Neural cell (in vitro differentiated cells): Measurements from ENCODE around the gene BMP2K. TPM values are rescaled to one million over a fixed set of nuclear protein-coding genes. Genes with fewer than 3 reads are reported as not detected.

ENCODE experiments used
- H2AFZ ChIP-seq: fragments of 200-600, 300-800 bp; sonication (generic), shearing (Covaris generic); 2 replicates; pipeline ENCODE4 v1.6.0; 2014; ENCODE audit warnings: low read depth, mild to moderate bottlenecking, antibody characterized with exemption, low read length, moderate library complexity
- H3F3A ChIP-seq: fragments of 200-600 bp; shearing (Covaris generic); 2 replicates; pipeline ENCODE4 v1.6.1; 2016; ENCODE audit warnings: mild to moderate bottlenecking, moderate library complexity, mixed read lengths, antibody characterized with exemption, low read length; ENCODE audit not compliant: insufficient read depth, poor library complexity, severe bottlenecking
- H3K27ac ChIP-seq: fragments of 200-600, 300-800 bp; sonication (generic), shearing (Covaris generic); 2 replicates; pipeline ENCODE4 v1.5.1; 2014; ENCODE audit warnings: mild to moderate bottlenecking, low read length, moderate library complexity
- H3K27me3 ChIP-seq: fragments of 300-800, 200-600 bp; sonication (generic), shearing (Covaris generic); 2 replicates; pipeline ENCODE4 v1.6.0; 2014; ENCODE audit warnings: mild to moderate bottlenecking, low read depth, low read length, moderate library complexity; ENCODE audit not compliant: insufficient read depth
- H3K36me3 ChIP-seq: fragments of 300-800, 200-600 bp; sonication (generic), shearing (Covaris generic); 2 replicates; pipeline ENCODE4 v1.5.1; 2014; ENCODE audit warnings: mild to moderate bottlenecking, antibody characterized with exemption, low read length, moderate library complexity; ENCODE audit not compliant: insufficient read depth
- H3K4me2 ChIP-seq: fragments of 300-800, 200-600 bp; sonication (generic), shearing (Covaris generic); 2 replicates; pipeline ENCODE4 v1.6.0; 2014; ENCODE audit warnings: mild to moderate bottlenecking, low read length
- H3K4me3 ChIP-seq: fragments of 300-800, 200-600 bp; sonication (generic), shearing (Covaris generic); 2 replicates; pipeline ENCODE4 v1.5.1; 2014; ENCODE audit warnings: mild to moderate bottlenecking, low read length, moderate library complexity
- H3K79me2 ChIP-seq: fragments of 200-600 bp; shearing (Covaris generic); replicated peaks from 2 replicates; pipeline ENCODE4 v1.6.0; 2014; ENCODE audit warnings: mild to moderate bottlenecking, low read length, moderate library complexity; ENCODE audit not compliant: insufficient read depth
- H3K9ac ChIP-seq: fragments of 300-800, 200-600 bp; sonication (generic), shearing (Covaris generic); 2 replicates; pipeline ENCODE4 v1.6.1; 2016; ENCODE audit warnings: mild to moderate bottlenecking, low read length, mixed read lengths
- H3K9me2 ChIP-seq: fragments of 200-600 bp; shearing (Covaris generic); 2 replicates; pipeline ENCODE4 v1.6.1; 2016; ENCODE audit warnings: mild to moderate bottlenecking, low read length, mixed read lengths; ENCODE audit not compliant: insufficient read depth
- H3K9me3 ChIP-seq: fragments of 200-600, 300-800 bp; sonication (generic), shearing (Covaris generic); 2 replicates; pipeline ENCODE4 v1.6.1; 2016; ENCODE audit warnings: mild to moderate bottlenecking, mixed run types, low read length, moderate library complexity, mixed read lengths
- H4K20me1 ChIP-seq: fragments of 200-600 bp; shearing (Covaris generic); 2 replicates; pipeline ENCODE4 v1.6.1; 2016; ENCODE audit warnings: mild to moderate bottlenecking, mixed run types; ENCODE audit not compliant: insufficient read depth
- CTCF ChIP-seq: fragments of 450-650 bp; IDR thresholded peaks from 2 replicates; pipeline ENCODE4 v1.5.1; 2014; ENCODE audit warnings: antibody characterized with exemption, mild to moderate bottlenecking, moderate library complexity; ENCODE audit not compliant: poor library complexity, severe bottlenecking
- EP300 ChIP-seq: fragments of 450-650 bp; conservative IDR thresholded peaks from 2 replicates; pipeline ENCODE4 v1.6.1; 2014; ENCODE audit warnings: antibody characterized with exemption, mild to moderate bottlenecking, moderate library complexity; ENCODE audit not compliant: poor library complexity, severe bottlenecking
- EZH2 ChIP-seq: fragments of 200-600, 300-800 bp; shearing (Covaris generic), sonication (generic); IDR thresholded peaks from 2 replicates; pipeline ENCODE4 v1.6.1; 2014; ENCODE audit warnings: antibody characterized with exemption, low read length, borderline replicate concordance, mild to moderate bottlenecking; ENCODE audit not compliant: insufficient read depth, poor library complexity, severe bottlenecking
- MXI1 ChIP-seq: fragments of 450-650 bp; conservative IDR thresholded peaks from 2 replicates; pipeline ENCODE4 v1.6.1; 2014; ENCODE audit warnings: antibody characterized with exemption, mild to moderate bottlenecking; ENCODE audit not compliant: poor library complexity, severe bottlenecking
- POLR2AphosphoS5 ChIP-seq: IDR thresholded peaks from 2 replicates; pipeline ENCODE4 v1.6.1; 2012
- RAD21 ChIP-seq: fragments of 450-650 bp; conservative IDR thresholded peaks from 2 replicates; pipeline ENCODE4 v1.6.1; 2014; ENCODE audit warnings: antibody characterized with exemption, mild to moderate bottlenecking, moderate library complexity
- REST ChIP-seq: IDR thresholded peaks from 2 replicates; pipeline ENCODE4 v1.6.1; 2012; ENCODE audit warnings: borderline replicate concordance
- SMC3 ChIP-seq: fragments of 450-650 bp; conservative IDR thresholded peaks from 2 replicates; pipeline ENCODE4 v1.6.1; 2014; ENCODE audit warnings: antibody characterized with exemption, mild to moderate bottlenecking, moderate library complexity; ENCODE audit not compliant: poor library complexity
- TAF1 ChIP-seq: IDR thresholded peaks from 2 replicates; pipeline ENCODE4 v1.6.1; 2012; ENCODE audit warnings: low read depth
- polyA plus RNA-seq: library from polyadenylated mRNA; depleted of rRNA; stranded (reverse); fragments of >200 nt; gene quantifications from 2 replicates; pipeline ENCODE4 v1.2.3, GENCODE V29; 2014

BMP2K gene
- polyA plus RNA-seq, 1 donor from 2014 or later = 14.7 TPM

- no peak overlapping the region for H3K9ac ChIP-seq
- H3K4me2 ChIP-seq = no peak overlapping the region
- no peaks in the 10 kb centered on the region for H3F3A ChIP-seq
- no peaks in the 10 kb centered on the region for H4K20me1 ChIP-seq
- H3K27ac ChIP-seq = no peak overlapping the region
- TF ChIP-seq POLR2AphosphoS5 = no peak
- no peak for TF ChIP-seq REST
- no peak for TF ChIP-seq TAF1
- TF ChIP-seq EP300 = no peak
- TF ChIP-seq SMC3 = no peak
- no peak for TF ChIP-seq CTCF
- no peak for TF ChIP-seq RAD21
- no peak for TF ChIP-seq EZH2
- no peak for TF ChIP-seq MXI1
- H3K79me2 ChIP-seq = peaks cover 45% of the 10 kb centered on the region
- no peaks in the 10 kb centered on the region for H3K27me3 ChIP-seq
- H3K9me3 ChIP-seq = no peaks in the 10 kb centered on the region
- H3K9me2 ChIP-seq = no peaks in the 10 kb centered on the region
- no peaks in the 10 kb centered on the region for H3K36me3 ChIP-seq
- peak overlapping the region; percentile 98 for H3K4me3 ChIP-seq
- no peak overlapping the region for H2AFZ ChIP-seq
These were observed 3.1 kb downstream of the BMP2K start for GRCh38 chr4:78779280-78779679.

GRCh38 chr4:78780093-78780492, 3.9 kb downstream of the BMP2K start:
- no peak overlapping the region for H3K27ac ChIP-seq
- H3K4me2 ChIP-seq = no peak overlapping the region
- H2AFZ ChIP-seq = no peak overlapping the region
- H3F3A ChIP-seq = no peaks in the 10 kb centered on the region
- H4K20me1 ChIP-seq = no peaks in the 10 kb centered on the region
- no peaks in the 10 kb centered on the region for H3K27me3 ChIP-seq
- H3K9me3 ChIP-seq = no peaks in the 10 kb centered on the region
- no peak overlapping the region for H3K4me3 ChIP-seq
- H3K36me3 ChIP-seq = no peaks in the 10 kb centered on the region
- peaks cover 45% of the 10 kb centered on the region for H3K79me2 ChIP-seq
- TF ChIP-seq EZH2 (no peak), CTCF (no peak), EP300 (no peak), REST (no peak), RAD21 (no peak), POLR2AphosphoS5 (no peak), MXI1 (no peak), TAF1 (no peak)
- H3K9ac ChIP-seq = no peak overlapping the region
- H3K9me2 ChIP-seq = no peaks in the 10 kb centered on the region
